ENCODE measurements around the gene ABTB2.

- no peak for TF ChIP-seq CTCF (IDR thresholded peaks at IDR 0.05)
- no peak for TF ChIP-seq POLR2AphosphoS5 (IDR thresholded peaks at IDR 0.05; ENCODE audit: low read depth, low read length)
- TF ChIP-seq RAD21 (IDR thresholded peaks at IDR 0.05; ENCODE audit: low read length) = no peak
- no peak for TF ChIP-seq FOXJ3 (CRISPR knock-in tag; IDR thresholded peaks at IDR 0.05)
- TF ChIP-seq EZH2phosphoT487 (IDR thresholded peaks at IDR 0.05; ENCODE audit: borderline replicate concordance, low read depth) = no peak
- no peak for TF ChIP-seq IRF3 (IDR thresholded peaks at IDR 0.05; ENCODE audit: low read depth, low read length)
- TF ChIP-seq EP300 (IDR thresholded peaks at IDR 0.05; ENCODE audit: borderline replicate concordance in 1 of 2, low read depth in 1 of 2, low read length in 1 of 2) = no peak
- no peak for TF ChIP-seq RCOR1 (IDR thresholded peaks at IDR 0.05; ENCODE audit: low read length)
- TF ChIP-seq JUND (IDR thresholded peaks at IDR 0.05) = no peak
- no peak for TF ChIP-seq FOXM1 (IDR thresholded peaks at IDR 0.05; ENCODE audit: low read depth)
These were observed 40.1 kb downstream of the ABTB2 start for GRCh38 chr11:34317666-34318065.

Data from SK-N-SH (cell line).